ENCODE data around the gene UGT2A3.
"Not testable (repeated sequence)": the region's sequence is repeated elsewhere in the genome, so short reads cannot be mapped to it uniquely, and the experiment has no call there.

UGT2A3 gene

GRCh38 chr4:68951078-68951805 lies at the start of gene UGT2A3:
Gene UGT2A3, minus strand, starts transcription at chr4:68951804. Its CDS starts 44 bp downstream, at chr4:68951760.
- DNase-seq (ENCODE audit: low read depth), result no peak

GRCh38 chr4:68997040-68997439 lies 45.4 kb upstream of the UGT2A3 start:
- DNase-seq (ENCODE audit: low read depth), result no peak

GRCh38 chr4:68995292-68995691 lies 43.7 kb upstream of the UGT2A3 start:
- no peak for DNase-seq (ENCODE audit: low read depth)

GRCh38 chr4:68987007-68987406 lies 35.4 kb upstream of the UGT2A3 start:
- DNase-seq (ENCODE audit: low read depth), result no peak

- no peak for DNase-seq (ENCODE audit: low read depth)
Observed at GRCh38 chr4:68985442-68985841, 33.8 kb upstream of the UGT2A3 start.

GRCh38 chr4:68984947-68985346 lies 33.3 kb upstream of the UGT2A3 start:
- no peak for DNase-seq (ENCODE audit: low read depth)

GRCh38 chr4:68963374-68963773 lies 11.8 kb upstream of the UGT2A3 start:
- DNase-seq (ENCODE audit: low read depth), result no peak

GRCh38 chr4:68962868-68963267 lies 11.3 kb upstream of the UGT2A3 start:
- no peak for DNase-seq (ENCODE audit: low read depth)

GRCh38 chr4:68960294-68961163 lies 8.9 kb upstream of the UGT2A3 start:
- no peak for DNase-seq (ENCODE audit: low read depth)

- not testable (repeated sequence) for DNase-seq (ENCODE audit: low read depth)
Observed at GRCh38 chr4:68959085-68959484, 7.5 kb upstream of the UGT2A3 start.

GRCh38 chr4:68954126-68954525 lies 2.5 kb upstream of the UGT2A3 start:
- DNase-seq (ENCODE audit: low read depth), result no peak

- DNase-seq (ENCODE audit: low read depth), result no peak
Observed at GRCh38 chr4:68953056-68953596, 1.5 kb upstream of the UGT2A3 start.

GRCh38 chr4:68951806-68952585 lies 392 bp upstream of the UGT2A3 start:
- DNase-seq (ENCODE audit: low read depth), result no peak

GRCh38 chr4:68950033-68950432 lies 1.6 kb downstream of the UGT2A3 start:
- DNase-seq (ENCODE audit: low read depth), result no peak

- DNase-seq (ENCODE audit: low read depth), result no peak
Observed at GRCh38 chr4:68948985-68949384, 2.6 kb downstream of the UGT2A3 start.

- no peak for DNase-seq (ENCODE audit: low read depth)
Observed at GRCh38 chr4:68948044-68948743, 3.4 kb downstream of the UGT2A3 start.

GRCh38 chr4:68929076-68929737 lies 22.4 kb downstream of the UGT2A3 start:
- DNase-seq (ENCODE audit: low read depth), result no peak

GRCh38 chr4:68927165-68927564 lies 24.4 kb downstream of the UGT2A3 start:
- no peak for DNase-seq (ENCODE audit: low read depth)

- DNase-seq (ENCODE audit: low read depth), result not testable (repeated sequence)
Observed at GRCh38 chr4:68922202-68922601, 29.4 kb downstream of the UGT2A3 start.

GRCh38 chr4:68921051-68921450 lies 30.6 kb downstream of the UGT2A3 start:
- DNase-seq (ENCODE audit: low read depth), result no peak

GRCh38 chr4:68917016-68917415 lies 34.6 kb downstream of the UGT2A3 start:
- DNase-seq (ENCODE audit: low read depth), result no peak
